Stimulated activated CD8-positive, alpha-beta memory T cell treated with anti-CD3 and anti-CD28 coated beads, Interleukin-4, amount 100 ng/mL, for 1 hour (primary cell): ENCODE measurements around the gene LY9.
"Not testable (repeated sequence)": the region's sequence is repeated elsewhere in the genome, so short reads cannot be mapped to it uniquely, and the experiment has no call there.

Source experiments
- DNase-seq, 2 donors: peaks; one replicate each; pipeline ENCODE4 v3.0.0-alpha.2; 2020; ENCODE audit warnings: low read depth in 2 of 2, low spot score in 1 of 2

LY9 gene

DNA sequence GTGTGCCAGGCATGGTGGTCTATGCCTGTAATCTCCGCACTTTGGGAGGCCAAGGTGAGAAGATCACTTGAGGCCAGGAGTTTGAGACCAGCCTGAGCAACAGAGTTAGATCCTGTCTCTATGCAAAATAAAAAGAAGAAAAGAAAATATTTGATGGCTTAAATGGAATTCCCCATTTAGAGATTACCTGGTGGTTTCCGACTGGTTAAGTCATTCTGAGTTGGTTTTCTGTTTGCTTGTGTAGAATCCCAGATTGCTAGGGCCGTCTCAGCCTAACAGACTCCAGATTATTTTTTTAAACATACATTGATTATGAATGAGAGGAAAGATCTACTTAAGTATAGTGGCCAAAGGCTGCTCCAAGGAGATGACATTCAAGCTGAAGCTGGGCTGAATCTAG is 22.9 kb upstream of the LY9 start:
- DNase-seq = no peak

DNA sequence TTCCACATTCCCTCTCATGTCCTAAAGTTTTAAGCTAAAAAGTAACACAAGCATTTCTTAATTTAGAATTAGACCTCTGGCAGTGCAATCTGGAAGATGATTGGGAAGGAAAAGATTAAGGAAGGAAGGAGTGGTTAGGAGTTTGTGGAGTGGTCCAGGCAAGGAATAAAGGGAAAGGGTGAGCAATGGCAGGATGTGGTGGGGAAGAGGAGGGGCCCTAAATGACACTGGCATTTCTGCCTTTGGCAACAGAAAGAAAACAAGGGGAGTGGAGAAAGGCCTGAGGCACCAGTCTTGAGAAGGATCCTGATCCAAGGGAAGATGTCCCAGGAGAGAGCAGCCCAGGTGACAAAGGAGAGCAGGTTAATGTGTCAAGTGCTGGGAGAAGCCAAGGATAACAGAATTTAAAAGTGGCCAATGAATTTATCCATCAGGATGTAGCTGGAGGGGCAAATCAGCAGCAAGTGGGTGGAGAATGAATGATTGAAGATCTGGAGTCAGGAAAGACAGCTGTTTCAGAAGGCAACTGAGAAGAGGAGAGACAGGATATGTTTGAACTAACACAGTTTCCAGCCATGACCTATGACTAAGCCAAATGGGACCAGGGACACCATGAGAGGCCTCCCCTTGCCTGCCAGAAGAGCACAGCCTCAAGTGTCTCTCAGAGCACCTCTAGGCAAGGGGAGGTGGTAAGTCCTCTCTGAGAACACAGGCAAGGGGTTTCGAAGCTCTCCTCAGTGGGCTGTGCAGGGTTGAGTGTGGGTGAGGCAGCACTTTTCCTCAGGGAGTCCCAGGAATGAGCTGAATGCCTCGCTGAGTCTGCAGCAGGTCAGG is 20.9 kb upstream of the LY9 start:
- DNase-seq = no peak

DNA sequence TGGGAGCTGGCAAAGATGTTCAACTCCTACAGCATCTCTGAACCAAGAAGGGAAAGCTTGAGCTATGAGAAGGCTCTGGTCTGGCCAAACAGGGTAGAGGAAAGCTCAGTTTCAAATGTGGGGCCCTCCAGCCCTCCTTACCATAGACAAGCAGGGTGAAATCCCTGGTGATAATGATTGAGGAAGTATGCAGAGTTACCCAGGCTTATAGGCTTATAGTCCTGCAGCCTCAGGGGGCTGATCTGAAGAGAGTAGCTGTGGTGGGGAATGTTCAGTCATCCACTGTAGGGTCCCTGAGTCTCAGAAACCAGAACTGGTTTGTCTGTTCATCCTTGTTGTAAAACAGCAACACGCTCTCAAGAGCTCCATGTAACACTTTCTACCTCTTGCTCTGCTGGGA is 19.8 kb upstream of the LY9 start:
- DNase-seq = no peak

DNA sequence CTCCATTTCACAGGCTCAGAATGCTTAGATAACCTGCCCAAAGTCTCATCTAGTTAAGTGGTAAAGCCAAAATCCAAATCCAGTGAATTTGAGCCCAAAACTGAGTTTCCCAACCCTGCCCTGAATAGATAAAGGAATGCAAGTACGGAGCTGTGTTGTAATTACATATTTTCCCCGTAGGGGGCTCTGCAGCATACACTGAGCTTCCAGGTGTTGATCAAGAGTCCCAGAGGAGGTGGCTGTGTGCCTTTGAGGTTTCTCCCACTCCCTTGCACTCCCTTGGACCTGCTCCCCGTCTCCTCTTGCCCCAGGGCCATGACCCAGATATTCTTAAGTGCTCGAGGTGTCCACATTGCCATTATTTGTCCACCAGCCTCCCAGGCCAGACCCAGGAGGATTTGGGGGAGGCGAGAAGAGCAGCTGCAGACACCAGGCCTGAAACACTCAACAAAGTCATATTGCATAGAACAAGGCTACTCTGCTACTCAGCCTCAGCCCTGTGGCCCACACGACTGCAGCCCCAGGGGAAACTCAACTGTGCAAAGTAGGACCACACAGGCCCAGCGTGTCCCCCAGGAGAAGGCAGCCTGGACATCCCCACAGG is 18.4 kb upstream of the LY9 start:
- no peak for DNase-seq

DNA sequence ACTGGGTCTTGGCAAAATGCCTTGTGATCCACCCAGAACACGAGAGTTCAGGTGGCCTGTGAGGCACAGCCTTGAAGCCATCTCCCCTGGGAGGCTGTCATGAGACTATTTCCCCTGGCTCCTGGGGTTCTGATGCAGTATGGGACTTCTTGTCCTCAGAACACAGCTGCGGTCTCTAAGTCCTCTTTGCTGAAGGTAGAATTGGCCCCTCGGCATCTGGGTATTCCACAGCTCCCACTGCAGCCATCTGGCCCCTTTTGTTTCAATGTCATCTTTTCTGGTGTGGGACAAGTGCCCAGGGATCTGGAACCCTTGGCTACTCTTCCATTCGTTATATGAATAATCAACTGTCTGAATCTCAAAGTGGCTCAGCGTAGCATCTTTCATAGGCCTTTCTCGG is 17.0 kb upstream of the LY9 start:
- no peak for DNase-seq

DNA sequence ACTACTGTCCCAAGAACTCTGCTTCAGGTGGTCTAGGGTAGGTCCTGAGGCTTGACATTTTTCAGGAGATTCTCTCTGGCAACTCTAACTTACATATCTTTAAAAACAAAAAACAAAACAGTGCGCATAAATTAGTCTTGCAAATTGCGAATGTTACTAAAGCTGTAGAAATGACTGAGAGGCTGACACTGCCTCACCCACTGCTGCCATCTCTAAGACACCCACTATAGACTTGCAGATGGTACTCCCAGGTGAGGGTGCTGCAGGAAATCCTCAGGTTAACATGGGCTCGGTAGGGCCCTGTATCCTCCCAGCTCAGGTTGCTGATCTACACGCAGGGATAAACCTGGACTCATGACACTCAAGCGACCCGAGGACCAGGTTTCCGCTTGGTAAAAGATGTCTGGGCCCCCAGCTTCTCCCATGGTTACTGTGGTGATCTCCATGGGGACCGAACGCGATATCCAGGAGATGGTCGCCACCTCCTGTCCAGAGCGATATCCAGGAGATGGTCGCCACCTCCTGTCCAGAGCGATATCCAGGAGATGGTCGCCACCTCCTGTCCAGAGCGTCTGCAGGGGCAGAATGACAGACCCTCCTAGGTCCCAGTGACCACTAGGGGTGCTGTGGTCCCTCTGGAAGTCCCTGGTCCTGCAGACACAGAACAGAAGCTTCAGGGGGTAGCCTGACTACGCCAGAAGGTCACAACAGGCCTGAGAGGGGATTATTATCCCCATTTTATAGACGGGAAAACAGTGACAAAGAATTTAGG is 16.2 kb upstream of the LY9 start:
- DNase-seq = peak in 1 of 2 donors; percentile 17

DNA sequence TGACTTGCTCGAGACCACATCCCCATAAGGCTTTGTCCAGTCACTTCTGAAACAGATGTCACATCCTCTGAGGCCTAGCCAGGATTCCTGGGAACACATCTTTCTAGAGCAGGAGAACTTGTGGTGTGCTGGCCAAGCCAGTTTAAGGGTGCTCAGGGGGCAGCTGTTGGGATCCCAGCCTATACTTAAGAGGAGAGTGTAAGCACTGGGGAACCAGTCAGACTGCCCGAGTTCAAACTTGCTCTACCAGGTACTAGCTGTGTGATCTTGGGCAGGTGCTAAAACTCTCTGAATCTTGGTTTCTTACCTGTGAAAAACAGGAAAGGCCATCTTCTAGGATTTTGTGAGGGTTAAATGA is 15.6 kb upstream of the LY9 start:
- DNase-seq = no peak

DNA sequence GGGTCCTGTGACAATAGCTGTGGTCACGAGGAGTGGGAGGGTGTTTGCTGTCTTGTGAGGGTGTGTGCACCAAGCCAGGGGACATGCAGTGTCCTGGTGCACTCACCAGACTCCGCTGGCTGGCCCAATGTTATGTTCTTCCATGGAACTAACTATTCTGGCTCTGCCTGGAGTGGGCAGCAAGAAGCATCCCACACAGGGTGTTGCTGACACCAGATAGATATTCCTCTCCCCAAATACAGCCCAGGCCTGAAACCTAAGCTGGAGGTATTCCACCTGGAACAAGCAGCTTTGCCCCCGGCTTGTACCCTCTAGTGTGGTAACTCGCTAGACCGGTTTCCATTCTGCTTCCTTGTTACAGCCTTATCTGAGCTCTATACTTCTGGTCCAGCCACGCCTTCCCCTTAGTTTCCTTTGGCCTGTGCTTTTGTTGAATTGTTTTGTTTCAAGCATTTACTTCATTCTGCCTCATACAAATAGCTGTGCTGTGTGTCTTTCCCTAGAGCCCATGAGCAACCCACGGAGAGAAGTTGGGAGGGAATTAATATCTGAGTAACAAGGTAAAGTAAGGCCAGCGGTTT is 14.7 kb upstream of the LY9 start:
- no peak for DNase-seq

DNA sequence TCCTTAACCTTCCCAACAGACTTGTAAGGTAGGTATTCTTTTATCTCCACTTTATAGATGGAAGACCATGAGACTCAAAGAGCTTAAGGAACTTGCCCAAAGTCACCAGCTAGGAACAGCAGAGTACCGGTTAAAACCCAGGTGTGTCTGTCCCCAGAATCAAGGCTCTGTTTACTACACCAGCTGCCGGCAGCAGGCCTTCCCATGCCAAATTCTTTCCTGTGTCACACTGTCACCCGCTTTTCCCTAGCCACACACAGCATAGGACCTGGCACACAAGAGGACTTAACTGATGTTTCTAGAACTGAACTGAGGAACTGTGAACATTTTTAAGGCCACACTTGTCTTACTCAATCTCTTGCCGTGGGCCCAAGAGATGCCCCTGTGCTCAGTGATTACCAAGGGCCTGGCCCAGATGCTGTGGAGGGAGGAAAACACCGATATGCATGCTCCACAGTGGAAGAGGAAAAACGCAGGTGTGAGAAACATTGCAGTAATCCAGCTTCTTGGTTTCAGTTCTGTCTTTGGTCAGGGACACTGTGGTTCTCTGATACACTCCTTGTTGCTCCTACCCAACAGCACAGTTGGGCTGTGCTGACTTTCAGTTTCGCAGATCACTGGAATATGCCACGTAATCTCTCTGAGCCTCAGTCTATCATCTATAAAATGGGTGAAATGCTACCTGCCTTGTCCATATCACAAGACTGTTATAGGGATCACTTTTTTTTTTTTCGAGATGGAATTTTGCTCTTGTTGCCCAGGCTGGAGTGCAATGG is 13.9 kb upstream of the LY9 start:
- no peak for DNase-seq

DNA sequence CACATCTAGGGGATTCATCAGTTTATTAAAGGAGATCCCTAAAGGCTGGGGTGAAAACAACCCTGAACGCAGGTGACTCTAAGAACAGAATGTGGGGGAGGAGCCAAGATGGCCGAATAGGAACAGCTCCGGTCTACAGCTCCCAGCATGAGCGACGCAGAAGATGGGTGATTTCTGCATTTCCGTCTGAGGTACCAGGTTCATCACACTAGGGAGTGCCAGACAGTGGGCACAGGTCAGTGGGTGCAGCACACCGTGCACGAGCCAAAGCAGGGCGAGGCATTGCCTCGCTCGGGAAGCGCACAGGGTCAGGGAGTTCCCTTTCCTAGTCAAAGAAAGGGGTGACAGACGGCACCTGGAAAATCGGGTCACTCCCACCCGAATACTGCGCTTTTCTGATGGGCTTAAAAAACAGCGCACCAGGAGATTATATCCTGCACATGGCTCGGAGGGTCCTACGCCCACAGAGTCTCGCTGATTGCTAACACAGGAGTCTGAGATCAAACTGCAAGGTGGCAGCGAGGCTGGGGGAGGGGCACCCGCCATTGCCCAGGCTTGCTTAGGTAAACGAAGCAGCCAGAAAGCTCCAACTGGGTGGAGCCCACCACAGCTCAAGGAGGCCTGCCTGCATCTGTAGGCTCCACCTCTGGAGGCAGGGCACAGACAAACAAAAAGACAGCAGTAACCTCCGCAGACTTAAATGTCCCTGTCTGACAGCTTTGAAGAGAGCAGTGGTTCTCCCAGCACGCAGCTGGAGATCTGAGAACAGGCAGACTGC is 12.8 kb upstream of the LY9 start:
- DNase-seq = not testable (repeated sequence)

DNA sequence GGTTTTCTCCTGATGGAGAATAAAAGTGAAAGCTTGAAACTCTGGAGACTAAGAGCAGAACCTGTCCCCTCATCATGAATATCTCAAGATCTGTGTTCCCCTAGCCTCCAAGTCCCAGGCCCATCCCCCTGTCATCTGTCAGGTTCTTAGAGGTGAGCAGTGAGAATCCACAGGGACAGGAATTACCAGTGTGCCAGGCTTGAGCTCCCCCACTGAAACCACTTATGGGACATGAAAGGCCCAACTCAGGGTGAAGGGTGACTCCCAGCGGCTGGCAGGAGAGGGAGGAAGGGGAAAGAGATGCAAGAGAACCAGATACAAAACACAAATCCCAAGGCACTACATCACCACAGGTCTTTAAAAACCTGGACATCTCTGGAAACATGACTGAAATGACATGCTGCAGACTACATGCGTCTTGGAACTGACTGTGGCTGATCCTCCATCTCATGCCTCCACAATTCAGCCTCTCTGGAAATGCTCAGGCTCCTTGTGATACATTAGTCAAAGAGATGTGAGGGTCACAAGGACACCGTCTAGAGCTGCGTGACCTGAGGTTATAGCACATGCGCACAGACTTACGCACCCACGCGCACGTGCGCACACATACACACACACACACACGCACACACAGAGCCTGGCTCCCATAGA is 6.8 kb upstream of the LY9 start:
- DNase-seq = no peak

DNA sequence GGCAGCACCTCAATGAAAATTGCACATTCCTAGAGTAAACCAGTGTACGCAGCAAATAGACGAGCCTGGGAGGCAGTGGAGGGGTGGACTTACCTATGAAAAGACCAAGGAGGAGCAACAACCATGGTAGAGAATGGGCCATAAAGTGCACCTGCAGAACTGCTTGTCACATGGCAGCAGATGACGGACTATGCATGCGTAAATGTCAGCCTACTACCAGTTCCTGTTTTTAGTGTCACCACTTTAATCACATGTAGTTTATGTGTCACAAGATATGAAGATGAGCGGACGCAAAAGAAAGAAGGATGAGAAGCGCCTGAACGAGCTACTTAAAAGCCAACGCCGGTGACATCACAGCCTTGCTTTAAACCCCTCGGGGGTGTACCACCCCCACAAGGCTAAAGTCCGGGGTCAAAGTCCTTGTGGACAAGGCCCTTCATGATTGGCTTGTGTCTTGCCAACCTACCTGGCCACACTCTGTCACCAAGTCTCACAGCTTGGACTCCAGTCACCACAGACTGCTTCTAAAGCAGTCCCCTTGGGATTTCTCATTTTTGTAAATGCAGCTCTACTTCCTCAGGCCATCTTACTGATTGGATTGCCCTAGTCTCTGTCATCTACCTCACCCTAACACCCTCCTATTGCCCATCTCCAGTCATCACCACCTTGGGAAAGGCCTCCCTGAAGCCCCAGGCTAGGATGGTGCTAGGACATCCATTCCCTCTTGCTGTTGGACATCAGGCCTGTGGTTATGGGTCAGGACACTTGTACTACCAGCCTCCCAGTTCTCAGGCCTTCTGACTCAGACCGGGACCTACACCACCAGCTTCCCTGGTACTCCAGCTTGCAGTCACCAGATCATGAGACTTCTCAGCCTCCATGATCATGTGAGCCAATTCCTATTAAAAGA is 6.0 kb upstream of the LY9 start:
- DNase-seq = no peak

DNA sequence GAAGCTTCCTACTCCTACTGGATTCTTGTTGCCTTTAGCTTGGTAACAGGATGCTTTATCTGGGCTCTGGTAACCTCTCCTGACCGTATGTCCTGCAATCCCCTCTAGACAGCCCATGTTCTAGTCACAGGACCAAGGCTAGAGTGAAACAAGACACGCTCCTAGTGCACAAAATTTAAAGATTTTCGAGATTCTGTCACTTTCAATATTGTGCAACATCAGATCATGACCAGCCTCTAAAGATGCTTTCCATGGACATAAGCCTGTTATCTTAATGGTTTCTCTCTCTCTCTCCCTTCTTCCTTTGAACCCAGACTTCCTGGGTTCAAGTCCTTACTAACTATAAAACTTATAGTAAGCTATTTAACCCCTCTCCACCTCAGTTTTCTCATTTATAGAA is 1.6 kb upstream of the LY9 start:
- no peak for DNase-seq

DNA sequence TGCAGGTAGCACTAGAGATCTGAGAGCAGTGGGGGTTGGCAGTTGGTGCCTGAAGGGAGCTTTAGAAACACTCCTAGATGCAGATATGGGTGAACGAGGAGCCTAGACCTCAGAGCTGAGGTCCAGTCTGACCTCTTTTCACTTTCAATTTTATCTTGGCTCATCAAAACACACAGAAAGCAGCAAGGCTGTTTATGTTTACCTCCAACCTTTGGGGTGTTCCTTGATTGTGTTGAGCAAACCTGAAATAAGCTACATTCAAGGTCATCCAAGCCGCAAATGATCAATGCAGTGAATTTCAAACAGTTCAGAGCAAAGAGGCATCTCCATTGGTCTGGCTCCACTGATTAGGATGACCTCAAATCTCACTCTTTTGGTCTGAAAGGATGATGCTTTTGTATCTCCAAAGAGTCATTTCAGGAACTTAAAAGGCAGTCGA is 1.3 kb downstream of the LY9 start:
- no peak for DNase-seq

DNA sequence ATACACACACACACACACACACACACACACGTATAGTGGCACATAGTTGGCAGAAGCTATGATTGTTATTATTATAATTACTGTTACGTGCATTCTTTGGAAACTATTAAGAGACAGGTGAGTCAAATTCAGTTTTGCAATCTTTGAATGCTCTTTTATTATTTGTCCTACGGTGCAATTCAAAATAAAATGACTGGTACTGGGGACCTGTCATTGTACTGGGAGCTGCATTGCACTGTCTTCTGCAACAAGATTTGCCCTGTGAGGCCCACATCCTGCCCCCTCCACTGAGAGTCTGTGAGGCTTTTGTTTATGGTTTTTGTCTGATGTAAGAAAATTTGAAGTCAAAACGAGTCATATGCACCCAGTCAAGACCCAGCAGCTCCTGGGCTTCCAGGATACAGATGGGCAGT is 1.9 kb downstream of the LY9 start:
- DNase-seq = peak in 1 of 2 donors; percentile 27

DNA sequence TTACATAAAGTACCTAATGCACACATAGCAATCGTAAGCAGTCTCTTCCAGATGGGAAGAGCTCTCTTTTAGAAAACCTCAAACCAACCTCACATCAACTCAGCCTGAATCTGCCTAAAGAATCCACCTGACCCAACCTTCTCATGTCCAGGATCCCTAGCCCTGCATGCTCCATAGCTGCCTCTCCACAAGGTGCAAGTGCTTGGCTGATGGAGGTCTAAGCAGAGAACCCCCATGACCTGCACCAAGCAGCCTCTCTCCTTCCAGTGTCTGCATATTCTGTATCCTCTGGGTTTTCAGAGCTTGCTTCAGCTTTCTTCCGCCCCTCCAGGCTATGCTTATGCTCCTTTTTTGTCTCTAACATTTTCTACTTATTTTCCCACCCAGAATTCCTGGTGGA is 2.5 kb downstream of the LY9 start:
- DNase-seq = no peak

DNA sequence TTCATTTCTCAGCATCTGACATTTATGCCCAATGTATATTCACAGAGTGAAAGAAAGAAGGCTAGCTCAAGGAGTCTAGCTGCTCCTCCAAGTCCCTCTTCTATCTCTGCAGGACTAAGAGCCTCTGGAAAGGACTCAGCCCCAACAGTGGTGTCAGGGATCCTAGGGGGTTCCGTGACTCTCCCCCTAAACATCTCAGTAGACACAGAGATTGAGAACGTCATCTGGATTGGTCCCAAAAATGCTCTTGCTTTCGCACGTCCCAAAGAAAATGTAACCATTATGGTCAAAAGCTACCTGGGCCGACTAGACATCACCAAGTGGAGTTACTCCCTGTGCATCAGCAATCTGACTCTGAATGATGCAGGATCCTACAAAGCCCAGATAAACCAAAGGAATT is 3.7 kb downstream of the LY9 start:
- no peak for DNase-seq

DNA sequence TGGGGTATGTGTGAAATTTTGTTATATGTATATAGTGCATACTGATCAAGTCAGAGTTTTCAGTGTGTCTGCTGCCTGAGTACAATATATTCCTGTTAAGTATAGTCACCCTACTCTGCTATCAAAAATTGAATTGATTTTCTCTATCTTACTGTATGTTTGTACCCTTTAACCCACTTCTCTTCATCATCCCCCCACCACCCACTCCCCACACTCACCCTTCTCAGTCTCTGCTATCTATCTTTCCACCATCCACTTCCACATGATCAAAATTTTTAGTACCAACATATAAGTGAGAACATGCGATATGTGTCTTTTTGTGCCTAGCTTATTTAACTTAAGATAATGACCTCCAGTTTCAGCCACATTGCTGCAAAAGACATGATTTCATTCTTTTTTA is 4.2 kb downstream of the LY9 start:
- DNase-seq = no peak
